Hematopoietic multipotent progenitor cell treated with erythropoietin and hydrocortisone succinate and interleukin-3 and kit ligand, for 4 days (in vitro differentiated cells): ENCODE data around the gene GMCL1.
"Not testable (repeated sequence)": the region's sequence is repeated elsewhere in the genome, so short reads cannot be mapped to it uniquely, and the experiment has no call there.

Source experiments
- DNase-seq: peaks from one replicate; pipeline ENCODE4 v3.0.0-alpha.2; 2015

The GMCL1 gene

DNA sequence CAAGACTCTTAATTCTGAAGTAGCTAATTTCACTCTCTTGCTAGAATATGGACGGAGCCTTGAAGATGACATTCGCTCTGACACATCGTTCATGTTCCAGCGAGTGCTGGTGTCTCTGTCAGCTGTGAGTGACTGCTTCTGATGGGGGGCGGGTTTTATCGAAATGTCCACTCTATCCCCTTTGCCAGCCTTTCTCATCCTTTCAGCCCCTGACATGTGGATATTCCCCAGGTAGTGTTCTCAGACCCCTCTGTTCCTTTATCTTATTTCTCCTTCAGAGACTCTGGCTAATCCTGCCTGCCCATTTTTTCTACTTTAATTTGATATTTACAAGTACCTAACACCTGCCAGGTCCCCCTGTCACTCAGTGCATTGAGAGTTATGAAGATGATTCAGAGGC is 18.9 kb upstream of the GMCL1 start:
- DNase-seq = no peak

DNA sequence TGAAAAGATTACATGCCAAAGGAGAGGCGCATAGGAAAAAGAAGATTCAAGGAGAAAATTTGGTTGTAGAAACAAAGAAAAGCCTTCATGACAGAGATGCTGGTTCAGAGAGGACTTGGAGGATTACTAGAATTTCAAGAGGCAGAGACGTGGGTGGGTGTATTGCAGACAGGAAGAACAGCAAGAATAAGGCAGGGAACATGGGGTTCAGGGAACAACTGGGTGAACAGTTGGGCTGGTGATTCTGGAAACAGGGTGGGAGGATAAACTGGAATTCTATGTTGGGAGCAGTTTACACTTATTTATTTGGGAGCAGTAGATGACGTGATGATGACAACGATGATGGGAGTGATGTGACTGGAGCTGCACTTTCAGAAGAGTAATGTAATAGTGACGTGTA is 18.4 kb upstream of the GMCL1 start:
- DNase-seq = no peak

DNA sequence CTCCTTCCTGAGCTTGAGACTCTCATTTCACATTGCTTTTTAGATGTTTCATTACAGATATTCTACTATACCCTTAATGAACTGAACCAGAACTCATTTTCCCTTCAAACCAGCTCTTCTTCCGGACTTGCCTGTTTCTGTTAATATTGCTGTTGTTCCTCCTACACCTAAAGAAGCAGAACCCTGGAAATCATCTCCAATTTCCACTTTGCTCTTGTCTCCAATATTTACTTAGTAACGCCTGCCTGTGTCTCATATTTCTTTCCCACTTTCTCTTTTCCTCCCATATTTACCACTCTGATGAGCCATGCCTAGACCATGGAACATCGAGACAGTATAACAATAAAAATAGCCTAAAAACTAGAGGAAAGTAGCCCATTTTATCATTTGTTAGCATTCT is 17.9 kb upstream of the GMCL1 start:
- DNase-seq = no peak

DNA sequence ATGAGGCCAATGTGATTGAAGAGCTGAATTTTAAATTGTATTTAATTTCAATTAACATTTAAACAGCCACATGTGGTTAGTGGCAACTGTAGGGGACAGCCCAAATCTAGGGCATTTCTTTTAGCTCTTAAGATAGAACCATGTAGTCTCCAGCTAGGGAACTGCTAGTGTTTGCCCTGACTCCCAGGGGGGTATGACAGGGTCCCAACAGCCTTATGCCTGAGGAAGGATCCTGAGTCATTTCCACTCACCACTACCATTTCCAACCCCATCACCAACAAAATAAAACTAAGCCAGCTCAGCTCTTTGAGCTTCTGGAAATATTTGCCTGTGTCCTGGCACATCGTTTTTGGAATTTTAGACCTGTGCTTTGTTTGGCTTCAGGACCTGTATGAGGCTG is 13.7 kb upstream of the GMCL1 start:
- DNase-seq = no peak

DNA sequence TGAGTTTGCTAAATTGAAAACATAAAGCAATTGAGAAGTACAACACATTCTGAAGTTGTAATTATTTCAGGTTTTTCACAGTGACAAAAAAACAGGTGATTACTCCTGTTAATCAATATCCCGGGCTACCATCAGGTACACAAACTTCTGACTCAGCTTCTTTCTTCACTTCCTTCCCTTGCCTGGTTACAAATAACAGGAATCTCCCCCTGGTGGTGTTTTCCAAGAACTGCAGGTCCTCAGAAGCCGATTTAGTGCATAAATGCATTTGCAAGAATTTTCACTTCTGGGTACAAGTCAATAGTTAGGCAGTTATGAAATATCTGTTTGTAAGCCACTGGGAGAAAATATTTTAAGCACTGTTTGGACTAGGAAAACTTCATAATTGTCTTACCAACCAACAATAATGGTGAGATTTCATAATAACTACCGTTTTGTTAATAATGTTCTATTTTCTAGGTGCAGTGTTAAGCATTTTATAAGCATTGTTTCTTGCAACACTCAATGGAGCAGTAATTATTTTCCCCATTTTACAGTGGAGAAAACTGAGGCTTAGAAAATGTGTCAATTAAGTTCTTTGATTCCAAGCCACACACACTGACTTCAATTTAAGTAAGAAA is 12.4 kb upstream of the GMCL1 start:
- peak; percentile 95 for DNase-seq

DNA sequence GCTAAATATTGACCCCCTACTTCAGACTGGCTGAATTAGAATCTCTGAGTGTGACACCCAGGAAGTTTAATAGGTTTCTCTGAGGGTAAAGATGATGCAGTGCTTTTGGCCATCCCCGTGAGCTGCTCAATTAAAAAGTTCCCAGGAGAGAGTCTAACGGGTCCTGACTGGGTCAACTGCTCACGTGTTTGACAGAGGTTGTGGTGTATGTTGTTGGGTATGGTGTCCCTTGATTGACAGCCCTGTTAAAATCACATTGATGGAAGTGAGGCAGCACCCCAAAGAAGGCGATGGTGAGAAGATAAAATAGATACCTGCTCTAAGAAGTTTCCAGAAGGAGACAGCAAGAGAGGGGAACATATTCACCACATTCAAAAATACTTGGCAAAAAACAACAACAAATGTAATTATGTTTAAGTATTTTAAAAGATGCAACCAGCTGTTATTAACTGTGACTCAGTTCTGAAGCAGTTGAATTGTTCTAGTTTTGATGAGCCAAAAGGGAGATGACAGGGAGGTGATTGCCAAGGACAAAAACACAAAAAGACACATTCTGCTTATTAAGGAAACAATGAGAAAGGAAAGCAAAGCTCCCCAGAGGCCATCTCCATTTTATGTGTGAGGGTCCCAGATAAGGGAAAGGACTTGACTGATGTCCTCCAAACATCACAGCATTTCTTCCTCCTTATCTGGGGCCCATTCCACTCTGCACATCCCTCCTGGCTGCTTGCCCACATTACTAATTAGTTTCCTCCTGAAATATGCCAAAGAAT is 11.5 kb upstream of the GMCL1 start:
- DNase-seq = peak; percentile 84

DNA sequence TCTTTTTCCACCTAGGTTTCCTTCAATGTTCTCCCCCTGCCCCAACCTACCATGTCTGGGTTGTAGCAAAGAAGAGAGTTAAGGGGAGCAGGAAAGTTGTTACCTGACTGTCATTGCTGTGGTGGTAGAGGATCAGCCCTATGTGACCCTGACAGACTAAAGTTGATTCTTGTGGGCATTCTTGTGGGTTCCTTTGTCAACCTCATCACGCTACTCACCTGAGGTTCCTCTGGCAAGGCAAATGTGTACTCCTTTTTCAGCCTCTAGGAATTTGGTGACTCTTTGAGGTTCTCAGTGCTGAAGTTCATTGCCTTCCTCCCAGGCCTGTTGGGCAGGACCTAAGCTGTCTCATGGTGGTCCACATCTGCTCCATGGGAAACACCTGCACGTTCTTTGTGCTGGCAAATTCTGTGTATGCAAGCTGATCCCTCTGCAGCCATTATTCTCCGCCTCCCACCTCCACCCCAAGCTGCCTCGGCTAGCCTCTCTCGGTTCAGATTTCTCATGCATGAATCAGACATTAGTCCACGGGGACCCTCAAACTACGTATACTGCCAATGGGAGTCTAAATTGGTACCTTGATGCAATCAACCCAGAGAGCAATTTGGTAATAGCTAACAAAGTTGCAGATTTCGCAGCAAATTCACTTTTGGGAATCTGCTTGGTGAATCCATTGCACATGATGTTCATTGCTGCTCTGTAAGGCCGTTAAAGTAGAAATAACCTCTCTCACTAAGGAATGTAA is 1.5 kb upstream of the GMCL1 start:
- no peak for DNase-seq

DNA sequence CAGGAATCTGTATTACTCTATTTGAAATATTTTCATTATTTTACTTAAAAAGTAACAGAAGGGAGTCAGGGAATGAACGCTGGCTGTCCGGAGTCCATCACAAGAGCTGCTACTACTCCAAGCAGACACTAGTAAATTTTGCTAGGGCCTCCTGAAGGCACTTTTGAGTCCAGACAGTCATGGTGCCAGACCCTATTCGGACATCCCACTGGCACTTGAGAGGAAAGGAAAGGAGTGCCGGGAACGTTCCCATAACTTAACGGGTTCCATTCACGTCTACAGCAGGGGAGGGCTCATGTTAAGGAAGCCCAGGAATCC is 563 bp upstream of the GMCL1 start:
- DNase-seq = no peak

DNA sequence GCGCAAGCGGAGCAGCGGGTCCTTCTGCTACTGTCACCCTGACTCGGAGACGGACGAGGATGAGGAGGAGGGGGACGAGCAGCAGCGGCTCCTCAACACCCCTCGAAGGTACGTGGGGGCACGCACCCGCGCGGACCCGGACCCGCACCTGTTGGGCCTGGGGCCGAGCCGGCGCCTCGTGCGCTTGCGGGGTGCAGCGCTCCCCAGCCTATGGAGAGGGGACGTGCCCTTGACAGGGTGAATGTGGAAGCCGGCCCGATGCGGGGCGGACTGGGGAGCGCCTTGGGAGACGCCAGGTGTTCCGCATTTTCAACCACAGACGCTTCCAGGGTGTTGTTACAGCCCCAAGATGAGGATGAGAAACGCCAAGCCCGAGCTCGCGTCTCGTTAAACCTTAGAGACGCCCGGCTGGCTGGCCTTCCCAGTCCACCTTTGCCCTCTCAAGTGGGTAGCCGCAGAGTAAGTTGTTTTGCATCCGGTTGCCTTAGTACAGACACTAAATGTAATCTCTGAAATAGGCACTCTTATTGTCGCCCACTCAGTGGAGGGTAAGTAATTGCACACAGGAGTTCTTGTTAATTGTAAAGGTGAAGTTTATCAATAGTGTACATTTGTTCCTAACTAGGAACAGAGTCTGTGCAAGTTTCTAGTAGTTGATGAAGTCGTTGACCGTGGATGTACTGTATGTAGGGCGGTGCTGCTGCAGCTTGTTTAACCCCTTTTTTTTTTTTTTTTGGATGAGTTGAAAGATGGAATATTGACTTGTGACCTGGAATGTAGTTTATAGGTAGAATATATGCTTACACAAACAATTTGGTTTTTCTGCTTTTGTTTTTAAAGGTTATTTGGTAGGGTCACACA is 815 bp downstream of the GMCL1 start:
- DNase-seq = peak; percentile 65

DNA sequence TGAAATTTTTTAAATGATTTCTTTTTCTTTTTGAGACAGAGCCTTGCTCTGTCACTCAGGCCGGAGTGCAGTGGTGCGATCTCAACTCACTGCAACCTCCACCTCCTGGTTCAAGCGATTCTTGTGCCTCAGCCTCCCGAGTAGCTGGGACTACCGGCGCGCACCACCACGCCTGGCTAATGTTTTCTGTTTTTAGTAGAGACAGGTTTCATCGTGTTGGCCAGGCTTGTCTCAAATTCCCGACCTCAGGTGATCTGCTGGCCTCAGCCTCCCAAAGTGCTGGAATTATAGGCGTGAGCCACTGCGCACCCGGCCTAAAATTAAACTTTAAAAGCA is 1.4 kb downstream of the GMCL1 start:
- not testable (repeated sequence) for DNase-seq

DNA sequence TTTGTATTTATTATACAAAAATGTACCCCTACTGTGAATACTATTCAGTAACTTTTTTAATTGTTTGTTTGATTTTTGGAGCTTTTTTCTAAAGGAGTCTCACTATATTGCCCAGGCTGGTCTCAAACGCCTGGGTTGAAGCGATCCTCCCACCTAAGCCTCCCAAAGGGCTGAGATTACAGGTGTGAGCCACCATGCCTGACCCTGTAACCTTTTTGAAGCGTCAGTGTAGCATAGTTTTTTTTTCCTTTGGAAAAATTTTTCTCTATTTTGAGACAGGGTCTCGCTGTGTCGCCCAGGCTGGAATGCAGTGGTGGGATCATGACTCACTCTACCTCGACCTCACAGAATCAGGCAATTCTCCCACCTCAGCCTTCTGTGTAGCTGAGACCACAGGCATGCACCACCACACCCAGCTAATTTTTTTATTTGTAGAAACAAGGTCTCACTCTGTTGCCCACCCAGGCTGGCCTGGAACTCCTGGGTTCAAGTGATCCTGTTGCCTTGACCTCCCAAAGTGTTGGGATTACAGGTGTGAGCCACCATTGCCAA is 2.0 kb downstream of the GMCL1 start:
- DNase-seq = no peak

DNA sequence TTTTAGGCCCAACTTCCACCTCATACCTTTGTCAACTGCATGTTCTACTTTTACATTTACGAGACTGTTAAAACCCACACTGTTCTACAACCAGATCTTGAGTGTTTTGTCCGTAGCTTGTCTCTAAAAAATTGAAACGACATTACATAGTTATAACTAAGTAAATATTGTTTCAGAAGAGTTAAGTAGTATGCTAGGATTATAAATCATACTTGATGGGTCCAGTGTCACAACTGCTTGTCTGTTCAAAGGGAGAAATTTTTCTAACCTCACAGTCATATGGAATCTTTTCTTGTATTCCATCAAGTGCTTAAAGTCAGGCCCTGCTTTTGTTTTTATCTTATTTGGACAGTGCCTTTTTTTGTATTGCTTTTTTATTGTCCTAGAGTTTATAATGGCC is 4.3 kb downstream of the GMCL1 start:
- DNase-seq = no peak

DNA sequence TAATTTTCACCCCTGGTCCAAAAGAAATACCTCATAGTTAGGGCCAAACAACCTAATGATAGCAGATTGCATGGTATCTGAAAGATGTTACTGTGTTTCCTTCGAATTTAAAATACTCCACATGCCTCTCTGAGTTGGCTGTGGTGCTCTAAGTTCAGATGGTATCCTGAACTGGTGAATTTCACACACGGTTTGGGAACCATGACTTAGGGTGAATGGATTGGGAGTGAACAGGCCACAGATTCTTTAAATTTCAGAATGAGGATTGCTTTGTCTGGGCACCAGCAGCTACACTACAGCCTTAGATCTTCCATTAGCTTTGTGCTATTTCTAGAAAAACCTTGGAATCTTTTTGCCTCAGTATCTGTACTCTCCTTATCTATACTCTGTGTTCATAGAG is 6.2 kb downstream of the GMCL1 start:
- DNase-seq = no peak

DNA sequence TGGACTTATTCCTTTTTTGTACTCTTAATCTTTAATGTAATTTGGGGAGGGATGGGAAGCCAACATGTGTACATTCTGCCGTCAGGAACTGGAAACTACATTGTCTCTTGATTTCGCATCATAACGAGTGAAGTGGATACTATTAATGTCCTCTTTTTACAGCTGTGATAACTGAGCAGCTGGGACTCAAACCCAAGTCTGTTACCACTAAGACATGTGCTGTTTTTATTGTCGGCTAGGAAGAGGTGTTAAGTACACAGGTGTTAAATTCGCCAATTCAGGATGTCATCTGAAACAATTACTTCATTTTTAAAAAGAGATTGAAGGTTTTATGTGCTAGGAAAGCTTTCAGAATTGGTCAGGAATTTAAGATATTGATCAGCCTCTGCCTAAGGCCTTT is 6.9 kb downstream of the GMCL1 start:
- DNase-seq = no peak

DNA sequence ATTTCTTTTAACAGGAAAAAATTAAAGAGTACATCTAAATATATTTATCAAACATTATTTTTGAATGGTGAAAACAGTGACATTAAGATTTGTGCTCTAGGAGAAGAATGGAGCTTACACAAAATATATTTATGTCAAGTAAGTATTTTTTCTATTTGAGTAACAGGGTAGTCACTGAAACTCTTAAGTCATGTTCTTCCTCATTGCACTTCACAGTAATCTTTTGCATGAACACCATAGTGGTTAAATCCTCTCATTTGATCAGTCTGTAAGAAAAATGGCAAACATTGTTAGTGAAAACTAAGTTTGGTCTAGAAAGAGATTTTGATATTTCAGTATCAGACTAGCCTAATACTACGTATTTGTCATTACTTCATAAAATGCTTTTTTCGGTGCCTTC is 8.1 kb downstream of the GMCL1 start:
- no peak for DNase-seq

DNA sequence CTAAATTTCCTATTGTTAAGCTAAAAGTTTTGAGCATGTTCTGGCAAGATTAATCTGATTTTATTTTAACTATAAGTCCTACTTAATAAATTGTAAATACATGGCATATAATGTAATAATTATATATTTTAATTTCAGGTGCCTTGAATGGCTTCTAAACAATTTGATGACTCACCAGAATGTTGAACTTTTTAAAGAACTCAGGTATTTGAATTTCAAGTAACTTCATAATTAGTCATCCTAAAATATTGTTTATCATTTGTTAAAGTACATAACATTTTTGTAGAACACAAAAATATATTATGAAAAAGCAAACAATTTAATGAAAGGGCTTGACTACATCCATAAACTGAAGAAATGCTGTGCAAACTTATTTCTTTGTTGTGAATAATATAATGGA is 14.5 kb downstream of the GMCL1 start:
- no peak for DNase-seq

DNA sequence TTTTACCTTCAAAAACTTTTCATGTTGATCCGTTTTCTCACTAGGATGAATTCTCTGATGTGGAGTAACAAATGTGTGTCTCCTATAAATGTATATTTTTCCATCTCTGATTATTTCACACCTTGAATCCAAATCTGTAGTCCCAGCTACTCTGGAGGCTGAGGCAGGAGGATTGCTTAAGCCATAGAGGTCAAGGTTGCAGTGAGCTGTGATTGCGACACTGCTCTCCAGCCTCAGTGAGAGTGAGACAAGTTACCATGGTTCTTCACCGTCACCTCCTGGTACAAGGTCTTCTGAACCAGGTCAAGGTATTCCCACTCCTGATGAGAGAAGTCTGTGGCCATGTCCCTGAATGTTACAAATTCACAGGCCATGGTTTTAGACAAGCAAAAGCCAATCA is 15.1 kb downstream of the GMCL1 start:
- DNase-seq = no peak

DNA sequence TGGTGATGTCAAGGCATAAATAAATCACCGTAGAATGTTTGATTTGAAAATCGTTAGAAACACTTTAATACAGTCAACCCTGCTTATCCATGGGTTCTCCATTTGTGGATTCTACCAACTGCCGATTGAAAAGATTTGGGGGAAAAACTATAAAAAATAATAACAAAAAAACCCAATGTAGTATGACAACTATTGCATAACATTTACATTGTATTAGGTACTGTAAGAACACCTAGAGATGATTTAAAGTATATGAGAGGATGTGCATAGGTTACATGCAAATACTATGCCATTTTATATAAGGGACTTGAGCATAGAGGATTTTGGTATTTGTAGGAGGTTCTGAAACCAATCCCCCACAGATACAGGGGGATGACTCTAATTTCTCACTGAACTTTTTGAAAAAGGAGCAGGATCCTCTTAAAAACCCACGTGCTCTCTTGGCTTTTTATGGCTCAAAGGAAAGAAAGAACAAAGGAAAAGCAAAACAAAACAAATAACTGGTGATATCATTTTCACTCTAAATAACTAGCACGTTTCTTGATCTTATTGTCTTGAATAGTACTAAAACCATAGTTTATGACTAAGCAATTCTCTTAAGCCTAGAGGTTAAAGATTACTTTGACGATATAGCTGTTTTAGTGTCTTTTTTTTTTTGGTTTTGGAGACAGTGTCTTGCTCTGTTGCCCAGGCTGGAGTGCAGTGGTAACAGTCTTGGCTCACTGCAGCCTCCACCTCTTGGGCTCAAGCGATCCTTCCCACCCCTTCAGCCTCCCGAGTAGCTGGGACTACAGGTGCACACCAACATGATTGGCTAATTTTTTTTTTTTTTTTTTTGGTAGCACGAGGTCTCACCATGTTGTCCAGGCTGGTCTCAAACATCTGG is 17.0 kb downstream of the GMCL1 start:
- peak; percentile 22 for DNase-seq

DNA sequence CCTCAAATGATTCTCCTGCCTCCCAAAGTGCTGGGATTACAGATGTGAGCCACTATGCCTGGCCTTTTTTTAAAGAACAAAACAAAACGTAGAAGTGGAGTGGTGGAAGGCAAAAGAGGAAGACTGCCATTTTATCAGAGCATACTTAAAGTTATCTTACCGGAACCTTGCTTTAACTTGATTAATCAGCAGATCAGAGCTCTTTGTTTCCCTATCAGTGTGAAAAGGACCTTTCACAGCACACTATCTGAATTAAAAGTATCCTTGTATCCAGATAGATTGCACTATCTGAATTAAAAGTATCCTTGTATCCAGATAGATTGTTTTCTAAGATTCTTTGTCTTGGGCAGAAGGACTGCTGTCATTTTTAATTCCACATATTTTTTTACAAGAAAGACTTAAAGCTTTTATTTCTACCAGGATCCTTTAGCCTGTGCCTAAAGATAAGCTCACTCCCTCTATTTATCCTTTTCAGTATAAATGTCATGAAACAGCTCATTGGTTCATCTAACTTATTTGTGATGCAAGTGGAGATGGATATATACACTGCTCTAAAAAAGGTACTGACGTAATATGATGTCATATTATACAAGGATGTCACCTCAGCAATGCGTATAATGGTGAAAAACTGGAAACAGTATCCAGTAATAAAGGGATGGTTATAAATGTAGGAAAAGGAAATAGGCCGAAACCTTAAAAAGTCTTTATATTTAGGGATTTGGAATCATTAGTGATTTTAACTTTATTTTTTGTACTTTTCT is 17.8 kb downstream of the GMCL1 start:
- DNase-seq = peak; percentile 48

DNA sequence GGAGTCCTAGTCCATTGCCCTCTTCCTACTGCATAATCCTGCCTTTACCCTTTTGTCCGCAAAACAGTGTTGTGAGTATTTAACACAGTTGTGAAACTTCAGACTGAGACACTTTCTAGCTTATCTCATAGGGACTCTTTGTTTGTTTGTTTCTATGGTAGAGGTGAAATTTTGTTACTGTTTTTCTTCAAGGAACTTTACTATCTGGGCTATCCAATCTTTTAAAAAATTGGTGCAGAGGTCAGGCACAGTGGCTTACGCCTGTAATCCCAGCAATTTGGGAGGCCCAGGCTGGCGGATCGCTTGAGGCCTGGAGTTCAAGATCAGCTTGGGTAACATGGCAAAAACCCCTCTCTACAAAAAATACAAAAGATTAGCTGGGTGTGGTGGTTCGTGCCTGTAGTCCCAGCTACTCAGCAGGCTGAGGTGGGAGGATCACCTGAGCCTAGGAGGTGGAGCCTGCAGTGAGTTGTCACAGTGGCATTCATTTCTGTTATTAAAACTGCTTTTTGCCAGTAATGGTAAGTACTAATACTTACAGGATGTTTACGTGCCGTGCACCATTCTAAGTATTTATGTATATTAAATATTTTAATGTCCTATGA is 18.8 kb downstream of the GMCL1 start:
- no peak for DNase-seq

DNA sequence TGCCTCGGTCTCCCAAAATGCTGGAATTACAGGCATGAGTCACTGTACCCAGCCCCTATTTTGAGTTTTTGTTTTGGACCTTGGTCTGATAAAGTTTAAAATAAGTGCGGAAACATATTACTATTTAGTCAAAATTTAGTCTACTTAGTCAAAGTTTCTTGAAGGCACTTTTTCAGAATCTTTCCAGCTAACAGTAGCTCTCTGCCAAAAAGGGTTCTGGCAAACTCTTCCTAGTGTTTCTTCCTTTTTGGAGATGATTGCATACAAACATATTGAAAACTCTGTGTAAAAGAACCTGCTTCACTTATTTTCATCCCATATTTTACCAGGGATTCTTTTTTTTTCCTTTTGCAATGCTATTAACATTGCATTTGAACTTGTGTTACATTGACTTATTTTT is 28.8 kb downstream of the GMCL1 start:
- no peak for DNase-seq
